Measurements from ENCODE around the gene CNTNAP2.

DNA sequence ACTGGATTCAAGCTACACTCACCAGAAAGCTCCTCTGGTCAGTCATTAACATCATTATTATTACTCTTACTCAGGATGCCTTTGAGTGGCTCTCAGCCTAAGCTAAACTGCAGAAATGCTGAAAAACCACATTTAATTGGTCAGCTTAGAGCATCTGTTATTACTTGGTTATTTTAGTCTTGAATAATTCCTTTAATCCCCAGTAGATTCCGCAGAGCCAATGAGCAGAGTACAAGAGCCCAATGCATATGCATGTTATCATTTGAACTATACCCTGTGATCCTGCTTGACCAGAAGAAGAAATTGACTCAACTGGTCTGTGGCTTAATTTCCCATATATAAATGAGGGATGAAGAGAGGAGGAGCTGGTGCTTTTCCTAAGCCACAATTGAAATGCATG, 2056.3 kb downstream of the CNTNAP2 start:
- TF ChIP-seq TCF7L2 (IDR thresholded peaks at IDR 0.05; ENCODE audit: low read depth, low read length) (no peak), POLR2AphosphoS5 (IDR thresholded peaks at IDR 0.05; ENCODE audit: low read depth, low read length) (no peak), SIN3A (IDR thresholded peaks at IDR 0.05; ENCODE audit: borderline replicate concordance, insufficient read depth, low read depth, low read length) (no peak)
- TF ChIP-seq, protein P1, sequence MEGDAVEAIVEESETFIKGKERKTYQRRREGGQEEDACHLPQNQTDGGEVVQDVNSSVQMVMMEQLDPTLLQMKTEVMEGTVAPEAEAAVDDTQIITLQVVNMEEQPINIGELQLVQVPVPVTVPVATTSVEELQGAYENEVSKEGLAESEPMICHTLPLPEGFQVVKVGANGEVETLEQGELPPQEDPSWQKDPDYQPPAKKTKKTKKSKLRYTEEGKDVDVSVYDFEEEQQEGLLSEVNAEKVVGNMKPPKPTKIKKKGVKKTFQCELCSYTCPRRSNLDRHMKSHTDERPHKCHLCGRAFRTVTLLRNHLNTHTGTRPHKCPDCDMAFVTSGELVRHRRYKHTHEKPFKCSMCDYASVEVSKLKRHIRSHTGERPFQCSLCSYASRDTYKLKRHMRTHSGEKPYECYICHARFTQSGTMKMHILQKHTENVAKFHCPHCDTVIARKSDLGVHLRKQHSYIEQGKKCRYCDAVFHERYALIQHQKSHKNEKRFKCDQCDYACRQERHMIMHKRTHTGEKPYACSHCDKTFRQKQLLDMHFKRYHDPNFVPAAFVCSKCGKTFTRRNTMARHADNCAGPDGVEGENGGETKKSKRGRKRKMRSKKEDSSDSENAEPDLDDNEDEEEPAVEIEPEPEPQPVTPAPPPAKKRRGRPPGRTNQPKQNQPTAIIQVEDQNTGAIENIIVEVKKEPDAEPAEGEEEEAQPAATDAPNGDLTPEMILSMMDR (IDR thresholded peaks at IDR 0.05), result no peak
